OCI-LY1 (cell line): ENCODE results near the gene SCPEP1.

Experiments
- CTCF ChIP-seq: fragments of 200-600 bp; sonication (generic), shearing (Covaris generic); IDR thresholded peaks from 2 replicates; pipeline ENCODE4 v1.5.1; 2017; ENCODE audit warnings: mild to moderate bottlenecking, antibody characterized with exemption, low read length, moderate library complexity, mixed read lengths
- EZH2 ChIP-seq: fragments of 200-600 bp; sonication (generic), shearing (Covaris generic); IDR thresholded peaks from 2 replicates; pipeline ENCODE4 v1.8.0; 2017; ENCODE audit warnings: borderline replicate concordance, mixed run types, mild to moderate bottlenecking, antibody characterized with exemption, low read length, moderate library complexity, mixed read lengths

DNA sequence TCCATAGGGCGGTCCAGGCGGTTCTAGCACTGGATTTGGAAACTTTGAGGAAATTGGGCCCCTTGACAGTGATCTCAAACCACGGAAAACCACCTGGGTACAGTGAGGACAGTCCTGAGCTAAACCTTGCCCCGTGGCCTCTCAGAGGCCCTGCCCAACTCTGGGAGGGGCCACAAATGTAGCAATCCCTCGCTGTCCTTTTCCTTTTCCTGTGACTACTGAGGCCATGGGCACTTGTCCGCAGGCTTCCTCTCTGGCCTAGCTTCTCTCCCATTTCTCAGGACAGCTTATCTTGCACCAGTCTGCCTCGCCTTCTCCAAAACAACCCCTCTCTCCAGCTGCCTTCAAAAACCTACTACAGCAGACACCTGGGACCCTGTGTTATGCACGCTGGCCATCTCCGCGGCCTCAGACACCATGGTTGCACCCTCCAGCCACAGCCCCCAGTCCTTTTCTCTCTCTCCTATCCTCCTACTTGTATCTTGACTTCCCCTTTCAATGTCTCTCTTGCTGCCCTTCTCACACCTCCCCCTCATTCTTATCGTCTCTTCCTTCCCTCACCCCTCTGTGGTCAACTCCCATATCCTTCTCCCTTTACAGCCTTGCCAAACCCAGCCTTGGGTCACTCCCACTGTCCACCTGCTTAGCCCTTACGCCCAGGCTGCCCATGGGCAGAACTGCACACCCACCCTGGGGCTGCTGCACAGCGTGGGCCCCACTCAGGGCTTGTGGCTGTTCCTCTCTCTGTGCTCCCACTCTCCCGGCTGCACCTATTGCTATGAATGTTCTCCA is 7.6 kb downstream of the SCPEP1 start:
- TF ChIP-seq CTCF (no peak), EZH2 (no peak)
